HG03558 (cell line): Measurements from ENCODE around the gene CXXC1.
"Not testable (repeated sequence)": the region's sequence is repeated elsewhere in the genome, so short reads cannot be mapped to it uniquely, and the experiment has no call there.

ENCODE experiments used
- ATAC-seq: cut with Tn5 transposase; IDR thresholded peaks from one replicate; pipeline ENCODE4 v1.9.1; 2021; ENCODE audit warnings: moderate number of reproducible peaks; ENCODE audit not compliant: unreplicated experiment; ENCODE audit errors: extremely low read depth

The CXXC1 gene

GRCh38 chr18:50287441-50288347, at the start of gene CXXC1:
Gene CXXC1 (minus strand): TSS chr18:50287692. CDS start chr18:50287589, 103 bp downstream.
- ATAC-seq = peak; percentile 86

GRCh38 chr18:50334546-50335152, 47.2 kb upstream of the CXXC1 start:
- ATAC-seq = no peak

- no peak for ATAC-seq
These were observed 44.2 kb upstream of the CXXC1 start for GRCh38 chr18:50331691-50332090.

- no peak for ATAC-seq
These were observed 42.7 kb upstream of the CXXC1 start for GRCh38 chr18:50330176-50330575.

GRCh38 chr18:50327983-50328382, 40.5 kb upstream of the CXXC1 start:
- ATAC-seq = no peak

- no peak for ATAC-seq
These were observed 33.2 kb upstream of the CXXC1 start for GRCh38 chr18:50320719-50321118.

- ATAC-seq = peak; percentile 65
These were observed 27.8 kb upstream of the CXXC1 start for GRCh38 chr18:50315100-50315871.

- no peak for ATAC-seq
These were observed 26.5 kb upstream of the CXXC1 start for GRCh38 chr18:50313873-50314460.

- ATAC-seq = no peak
These were observed 25.6 kb upstream of the CXXC1 start for GRCh38 chr18:50313031-50313607.

GRCh38 chr18:50312296-50313030, 25.0 kb upstream of the CXXC1 start:
- ATAC-seq = peak; percentile 36

- ATAC-seq = no peak
These were observed 24.2 kb upstream of the CXXC1 start for GRCh38 chr18:50311650-50312049.

GRCh38 chr18:50310080-50310479, 22.6 kb upstream of the CXXC1 start:
- ATAC-seq = no peak

- ATAC-seq = not testable (repeated sequence)
These were observed 21.4 kb upstream of the CXXC1 start for GRCh38 chr18:50308851-50309250.

GRCh38 chr18:50307738-50308470, 20.4 kb upstream of the CXXC1 start:
- peak; percentile 83 for ATAC-seq

- no peak for ATAC-seq
These were observed 19.9 kb upstream of the CXXC1 start for GRCh38 chr18:50307400-50307737.

- ATAC-seq = no peak
These were observed 19.5 kb upstream of the CXXC1 start for GRCh38 chr18:50306944-50307343.

- no peak for ATAC-seq
These were observed 13.6 kb upstream of the CXXC1 start for GRCh38 chr18:50301074-50301473.

- no peak for ATAC-seq
These were observed 12.3 kb upstream of the CXXC1 start for GRCh38 chr18:50299626-50300388.
